Liver (tissue), 3 donors: ENCODE results near the gene DCDC1.

Source experiments
- ATF3 ChIP-seq: IDR thresholded peaks from 2 replicates; pipeline ENCODE4 v1.6.1; 2016; ENCODE audit warnings: antibody characterized with exemption
- CTCF ChIP-seq: fragments of 150-350 bp; IDR thresholded peaks from 2 replicates; pipeline ENCODE4 v1.5.1; 2017; ENCODE audit warnings: improper control_type of control experiment, low read depth, low read length; ENCODE audit not compliant: missing input control
- EGR1 ChIP-seq, 2 donors: IDR thresholded peaks; 2 replicates each; pipeline ENCODE4 v1.6.1; 2016 to 2018; ENCODE audit warnings: antibody characterized with exemption in 2 of 2, low read depth in 2 of 2
- FOXA1 ChIP-seq: IDR thresholded peaks from 2 replicates; pipeline ENCODE4 v1.6.1; 2016; ENCODE audit warnings: antibody characterized with exemption
- GABPA ChIP-seq, 2 donors: IDR thresholded peaks in 1 of 2; conservative IDR thresholded peaks in 1 of 2; 2 replicates each; pipeline ENCODE4 v1.6.1; 2016; ENCODE audit warnings: antibody characterized with exemption in 2 of 2, mild to moderate bottlenecking in 1 of 2, moderate library complexity in 1 of 2
- HNF4G ChIP-seq: IDR thresholded peaks from 2 replicates; pipeline ENCODE4 v1.6.1; 2016; ENCODE audit warnings: antibody characterized with exemption
- MAX ChIP-seq: IDR thresholded peaks from 2 replicates; pipeline ENCODE4 v1.6.1; 2016; ENCODE audit warnings: antibody characterized with exemption
- RAD21 ChIP-seq, 2 donors: IDR thresholded peaks; 2 replicates each; pipeline ENCODE4 v1.6.1; 2016; ENCODE audit warnings: antibody characterized with exemption in 2 of 2, mild to moderate bottlenecking in 2 of 2
- REST ChIP-seq: IDR thresholded peaks from 2 replicates; pipeline ENCODE4 v1.6.1; 2016; ENCODE audit warnings: antibody characterized with exemption, mild to moderate bottlenecking
- SP1 ChIP-seq: IDR thresholded peaks from 2 replicates; pipeline ENCODE4 v1.6.1; 2018; ENCODE audit warnings: antibody characterized with exemption, mild to moderate bottlenecking
- TAF1 ChIP-seq: conservative IDR thresholded peaks from 2 replicates; pipeline ENCODE4 v1.6.1; 2016; ENCODE audit warnings: antibody characterized with exemption, mild to moderate bottlenecking
- YY1 ChIP-seq: IDR thresholded peaks from 2 replicates; pipeline ENCODE4 v1.6.1; 2016; ENCODE audit warnings: antibody characterized with exemption, mild to moderate bottlenecking
- ZBTB33 ChIP-seq: IDR thresholded peaks from 2 replicates; pipeline ENCODE4 v1.6.1; 2016; ENCODE audit warnings: antibody characterized with exemption
- donor health status: healthy.
- donor health status: healthy.

GRCh38 chr11:30967579-30967978, 402.0 kb downstream of the DCDC1 start:
- TF ChIP-seq CTCF = no peak
- TF ChIP-seq ATF3 = no peak
- no peak for TF ChIP-seq REST
- no peak for TF ChIP-seq YY1
- TF ChIP-seq RAD21 (IDR thresholded peaks at IDR 0.05) = no peak
- TF ChIP-seq HNF4G = no peak
- no peak for TF ChIP-seq TAF1
- TF ChIP-seq MAX = no peak
- no peak for TF ChIP-seq ZBTB33
- no peak for TF ChIP-seq EGR1 (IDR thresholded peaks at IDR 0.05; ENCODE audit: low read depth in 2 of 2)
- no peak for TF ChIP-seq FOXA1
- TF ChIP-seq GABPA (IDR thresholded peaks at IDR 0.05 in 1 of 2, conservative IDR thresholded peaks at IDR 0.05 in 1 of 2) = no peak
- TF ChIP-seq SP1 = no peak
